ENCODE data around the gene EXOC5.

DNA sequence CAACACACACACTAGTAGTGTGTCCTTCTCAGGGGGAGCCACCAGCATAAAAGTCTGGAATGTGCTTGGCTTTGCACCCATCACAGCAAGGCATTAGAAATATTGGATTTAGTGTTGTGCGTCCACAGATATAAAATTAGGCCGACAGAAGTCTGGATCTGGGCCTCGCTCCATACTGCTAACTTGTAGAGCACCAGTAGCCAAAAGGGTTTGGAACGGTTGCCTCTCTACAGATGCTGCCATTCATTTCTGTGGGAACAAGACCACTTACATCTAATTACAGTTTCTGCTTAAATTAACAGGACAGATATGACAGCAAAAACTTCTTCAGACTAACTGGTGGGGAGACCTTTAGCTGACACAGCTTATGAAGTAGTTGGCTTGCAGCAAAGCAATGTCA lies 94.2 kb downstream of the EXOC5 start:
- TF ChIP-seq, protein P1, sequence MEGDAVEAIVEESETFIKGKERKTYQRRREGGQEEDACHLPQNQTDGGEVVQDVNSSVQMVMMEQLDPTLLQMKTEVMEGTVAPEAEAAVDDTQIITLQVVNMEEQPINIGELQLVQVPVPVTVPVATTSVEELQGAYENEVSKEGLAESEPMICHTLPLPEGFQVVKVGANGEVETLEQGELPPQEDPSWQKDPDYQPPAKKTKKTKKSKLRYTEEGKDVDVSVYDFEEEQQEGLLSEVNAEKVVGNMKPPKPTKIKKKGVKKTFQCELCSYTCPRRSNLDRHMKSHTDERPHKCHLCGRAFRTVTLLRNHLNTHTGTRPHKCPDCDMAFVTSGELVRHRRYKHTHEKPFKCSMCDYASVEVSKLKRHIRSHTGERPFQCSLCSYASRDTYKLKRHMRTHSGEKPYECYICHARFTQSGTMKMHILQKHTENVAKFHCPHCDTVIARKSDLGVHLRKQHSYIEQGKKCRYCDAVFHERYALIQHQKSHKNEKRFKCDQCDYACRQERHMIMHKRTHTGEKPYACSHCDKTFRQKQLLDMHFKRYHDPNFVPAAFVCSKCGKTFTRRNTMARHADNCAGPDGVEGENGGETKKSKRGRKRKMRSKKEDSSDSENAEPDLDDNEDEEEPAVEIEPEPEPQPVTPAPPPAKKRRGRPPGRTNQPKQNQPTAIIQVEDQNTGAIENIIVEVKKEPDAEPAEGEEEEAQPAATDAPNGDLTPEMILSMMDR (IDR thresholded peaks at IDR 0.05): no peak
- TF ChIP-seq POLR2A (IDR thresholded peaks at IDR 0.05): no peak
